ENCODE results near the gene CAPN8.
"Not testable (repeated sequence)": the region's sequence is repeated elsewhere in the genome, so short reads cannot be mapped to it uniquely, and the experiment has no call there.

The CAPN8 gene

DNA sequence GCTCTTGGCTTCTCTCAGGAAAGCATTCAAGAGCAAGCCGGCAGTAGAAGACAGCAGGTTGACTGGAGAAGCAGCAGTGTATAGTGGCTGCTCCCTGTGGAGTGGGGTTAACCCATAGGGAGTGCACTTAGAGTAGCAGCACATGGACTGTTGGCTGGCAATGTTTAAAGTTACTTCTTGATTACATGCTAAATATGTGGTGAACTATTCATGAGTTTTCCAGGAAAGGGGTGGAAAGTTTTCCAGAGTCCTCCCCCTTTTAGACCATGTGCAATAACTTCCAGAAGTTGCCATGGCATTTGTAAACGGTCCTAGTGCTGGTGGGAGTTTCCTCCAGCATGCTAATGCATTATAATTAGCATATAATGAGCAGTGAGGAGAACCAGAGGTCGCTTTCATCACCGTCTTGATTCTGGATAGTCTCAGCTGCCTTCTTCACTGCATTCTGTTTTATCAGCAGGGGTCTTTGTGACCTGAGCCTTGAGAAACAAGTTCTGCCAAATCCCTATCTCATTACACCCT, 140.5 kb downstream of the CAPN8 start:
- no peaks in the 10 kb centered on the region for H3K9me2 ChIP-seq (replicated peaks; ENCODE audit: control insufficient read depth, low read length)
- no peaks in the 10 kb centered on the region for H3K79me2 ChIP-seq (ENCODE audit: control insufficient read depth, low read length)
- H3K4me2 ChIP-seq (ENCODE audit: low read length), result no peak overlapping the region
- H3K27ac ChIP-seq (ENCODE audit: low read depth, low read length), result no peak overlapping the region
- no peak for TF ChIP-seq EZH2phosphoT487 (IDR thresholded peaks at IDR 0.05; ENCODE audit: borderline replicate concordance, low read length)
- TF ChIP-seq, protein P1, sequence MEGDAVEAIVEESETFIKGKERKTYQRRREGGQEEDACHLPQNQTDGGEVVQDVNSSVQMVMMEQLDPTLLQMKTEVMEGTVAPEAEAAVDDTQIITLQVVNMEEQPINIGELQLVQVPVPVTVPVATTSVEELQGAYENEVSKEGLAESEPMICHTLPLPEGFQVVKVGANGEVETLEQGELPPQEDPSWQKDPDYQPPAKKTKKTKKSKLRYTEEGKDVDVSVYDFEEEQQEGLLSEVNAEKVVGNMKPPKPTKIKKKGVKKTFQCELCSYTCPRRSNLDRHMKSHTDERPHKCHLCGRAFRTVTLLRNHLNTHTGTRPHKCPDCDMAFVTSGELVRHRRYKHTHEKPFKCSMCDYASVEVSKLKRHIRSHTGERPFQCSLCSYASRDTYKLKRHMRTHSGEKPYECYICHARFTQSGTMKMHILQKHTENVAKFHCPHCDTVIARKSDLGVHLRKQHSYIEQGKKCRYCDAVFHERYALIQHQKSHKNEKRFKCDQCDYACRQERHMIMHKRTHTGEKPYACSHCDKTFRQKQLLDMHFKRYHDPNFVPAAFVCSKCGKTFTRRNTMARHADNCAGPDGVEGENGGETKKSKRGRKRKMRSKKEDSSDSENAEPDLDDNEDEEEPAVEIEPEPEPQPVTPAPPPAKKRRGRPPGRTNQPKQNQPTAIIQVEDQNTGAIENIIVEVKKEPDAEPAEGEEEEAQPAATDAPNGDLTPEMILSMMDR (IDR thresholded peaks at IDR 0.05; ENCODE audit: low read depth, low read length, poor library complexity, severe bottlenecking), result no peak
- H3K9me3 ChIP-seq (ENCODE audit: control insufficient read depth, insufficient read depth, low read length), result no peaks in the 10 kb centered on the region
- no peaks in the 10 kb centered on the region for H3K27me3 ChIP-seq (ENCODE audit: control insufficient read depth, low read length)
- H3K36me3 ChIP-seq (ENCODE audit: control insufficient read depth, low read length), result no peaks in the 10 kb centered on the region
- no peaks in the 10 kb centered on the region for H3K4me1 ChIP-seq (ENCODE audit: control insufficient read depth, low read length)
- no peak overlapping the region for H3K4me3 ChIP-seq (ENCODE audit: low read length)
- H4K20me1 ChIP-seq (ENCODE audit: control insufficient read depth, insufficient read depth, low read depth, low read length), result no peaks in the 10 kb centered on the region
- H3F3A ChIP-seq (ENCODE audit: control insufficient read depth, insufficient read depth), result no peaks in the 10 kb centered on the region

DNA sequence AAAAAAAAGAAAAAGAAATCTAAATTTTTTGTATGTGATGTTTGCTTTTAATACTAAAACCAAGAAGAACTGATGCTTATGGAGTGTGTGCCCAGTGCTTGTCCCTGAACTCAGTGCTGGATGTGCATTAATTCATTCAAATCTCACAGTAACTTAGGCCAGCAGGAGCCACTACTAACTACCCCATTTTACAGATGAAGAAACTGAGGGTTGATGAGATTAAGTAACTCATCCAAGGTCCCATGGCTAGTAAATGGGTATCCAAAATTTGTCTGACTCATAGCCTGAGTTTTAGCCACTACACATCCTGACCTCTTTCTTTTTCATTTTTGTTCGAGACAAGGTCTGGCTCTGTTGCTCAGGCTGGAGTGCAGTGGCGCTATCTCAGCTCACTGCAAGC, 144.4 kb downstream of the CAPN8 start:
- H3K27me3 ChIP-seq (ENCODE audit: control insufficient read depth, low read length), result no peaks in the 10 kb centered on the region
- H3K36me3 ChIP-seq (ENCODE audit: control insufficient read depth, low read length), result no peaks in the 10 kb centered on the region
- no peak overlapping the region for H3K4me2 ChIP-seq (ENCODE audit: low read length)
- H4K20me1 ChIP-seq (ENCODE audit: control insufficient read depth, insufficient read depth, low read depth, low read length), result no peaks in the 10 kb centered on the region
- H3K27ac ChIP-seq (ENCODE audit: low read depth, low read length), result no peak overlapping the region
- no peaks in the 10 kb centered on the region for H3F3A ChIP-seq (ENCODE audit: control insufficient read depth, insufficient read depth)
- TF ChIP-seq EZH2phosphoT487 (IDR thresholded peaks at IDR 0.05; ENCODE audit: borderline replicate concordance, low read length), result no peak
- no peaks in the 10 kb centered on the region for H3K79me2 ChIP-seq (ENCODE audit: control insufficient read depth, low read length)
- H3K4me3 ChIP-seq (ENCODE audit: low read length), result no peak overlapping the region
- no peaks in the 10 kb centered on the region for H3K9me3 ChIP-seq (ENCODE audit: control insufficient read depth, insufficient read depth, low read length)
- no peaks in the 10 kb centered on the region for H3K9me2 ChIP-seq (replicated peaks; ENCODE audit: control insufficient read depth, low read length)
- no peaks in the 10 kb centered on the region for H3K4me1 ChIP-seq (ENCODE audit: control insufficient read depth, low read length)

DNA sequence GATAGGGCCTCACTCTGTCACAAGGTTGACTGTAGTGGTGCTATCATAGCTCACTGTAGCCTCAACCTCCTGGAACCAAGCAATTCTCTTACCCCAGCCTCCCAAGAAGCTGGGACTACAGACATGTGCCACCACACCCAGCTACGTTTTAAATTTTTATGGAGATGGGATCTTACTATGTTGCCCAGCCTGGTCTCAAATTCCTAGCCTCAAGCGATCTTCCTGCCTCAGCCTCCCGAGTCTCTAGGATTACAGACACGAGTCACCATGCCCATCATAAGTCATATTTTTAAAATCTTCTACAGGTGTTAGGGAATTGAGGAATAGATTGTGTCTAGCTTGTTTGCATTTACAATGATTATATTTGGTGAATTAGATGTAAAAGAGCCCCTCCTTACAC, 145.3 kb downstream of the CAPN8 start:
- H3K27me3 ChIP-seq (ENCODE audit: control insufficient read depth, low read length), result no peaks in the 10 kb centered on the region
- no peaks in the 10 kb centered on the region for H4K20me1 ChIP-seq (ENCODE audit: control insufficient read depth, insufficient read depth, low read depth, low read length)
- H3K9me2 ChIP-seq (replicated peaks; ENCODE audit: control insufficient read depth, low read length), result no peaks in the 10 kb centered on the region
- H3K4me3 ChIP-seq (ENCODE audit: low read length), result no peak overlapping the region
- no peak overlapping the region for H3K4me2 ChIP-seq (ENCODE audit: low read length)
- H3K27ac ChIP-seq (ENCODE audit: low read depth, low read length), result no peak overlapping the region
- no peaks in the 10 kb centered on the region for H3K9me3 ChIP-seq (ENCODE audit: control insufficient read depth, insufficient read depth, low read length)
- no peaks in the 10 kb centered on the region for H3K36me3 ChIP-seq (ENCODE audit: control insufficient read depth, low read length)
- H3K4me1 ChIP-seq (ENCODE audit: control insufficient read depth, low read length), result no peaks in the 10 kb centered on the region
- TF ChIP-seq, protein P1 (IDR thresholded peaks at IDR 0.05; ENCODE audit: low read depth, low read length, poor library complexity, severe bottlenecking), result no peak
- TF ChIP-seq EZH2phosphoT487 (IDR thresholded peaks at IDR 0.05; ENCODE audit: borderline replicate concordance, low read length), result no peak
- H3K79me2 ChIP-seq (ENCODE audit: control insufficient read depth, low read length), result no peaks in the 10 kb centered on the region
- no peaks in the 10 kb centered on the region for H3F3A ChIP-seq (ENCODE audit: control insufficient read depth, insufficient read depth)

DNA sequence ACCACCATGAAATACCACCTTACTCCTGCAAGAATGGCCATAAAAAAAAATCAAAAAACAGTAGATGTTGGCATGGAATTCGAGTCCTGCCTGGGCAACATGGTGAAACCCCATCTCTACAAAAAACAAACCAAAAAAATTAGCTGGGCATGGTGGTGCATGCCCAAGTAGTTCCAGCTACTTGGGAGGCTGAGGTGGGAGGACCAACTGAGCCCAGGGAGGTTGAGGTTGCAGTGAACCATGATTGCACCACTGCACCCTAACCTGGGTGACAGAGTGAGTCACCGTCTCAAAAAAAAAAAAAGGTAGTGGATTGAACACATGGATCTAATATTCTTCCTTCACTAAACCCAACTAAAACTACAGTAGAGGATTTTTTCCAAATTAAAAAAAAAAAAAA, 146.4 kb downstream of the CAPN8 start:
- Histone ChIP-seq H3K4me2 (ENCODE audit: low read length) (no peak overlapping the region), H3K36me3 (ENCODE audit: control insufficient read depth, low read length) (no peaks in the 10 kb centered on the region), H4K20me1 (ENCODE audit: control insufficient read depth, insufficient read depth, low read depth, low read length) (no peaks in the 10 kb centered on the region), H3K9me2 (replicated peaks; ENCODE audit: control insufficient read depth, low read length) (no peaks in the 10 kb centered on the region), H3K27me3 (ENCODE audit: control insufficient read depth, low read length) (no peaks in the 10 kb centered on the region), H3K4me1 (ENCODE audit: control insufficient read depth, low read length) (no peaks in the 10 kb centered on the region), H3K79me2 (ENCODE audit: control insufficient read depth, low read length) (no peaks in the 10 kb centered on the region), H3F3A (ENCODE audit: control insufficient read depth, insufficient read depth) (no peaks in the 10 kb centered on the region), H3K9me3 (ENCODE audit: control insufficient read depth, insufficient read depth, low read length) (no peaks in the 10 kb centered on the region), H3K4me3 (ENCODE audit: low read length) (no peak overlapping the region), H3K27ac (ENCODE audit: low read depth, low read length) (no peak overlapping the region)
- TF ChIP-seq, protein P1 (IDR thresholded peaks at IDR 0.05; ENCODE audit: low read depth, low read length, poor library complexity, severe bottlenecking), result no peak
- no peak for TF ChIP-seq EZH2phosphoT487 (IDR thresholded peaks at IDR 0.05; ENCODE audit: borderline replicate concordance, low read length)

DNA sequence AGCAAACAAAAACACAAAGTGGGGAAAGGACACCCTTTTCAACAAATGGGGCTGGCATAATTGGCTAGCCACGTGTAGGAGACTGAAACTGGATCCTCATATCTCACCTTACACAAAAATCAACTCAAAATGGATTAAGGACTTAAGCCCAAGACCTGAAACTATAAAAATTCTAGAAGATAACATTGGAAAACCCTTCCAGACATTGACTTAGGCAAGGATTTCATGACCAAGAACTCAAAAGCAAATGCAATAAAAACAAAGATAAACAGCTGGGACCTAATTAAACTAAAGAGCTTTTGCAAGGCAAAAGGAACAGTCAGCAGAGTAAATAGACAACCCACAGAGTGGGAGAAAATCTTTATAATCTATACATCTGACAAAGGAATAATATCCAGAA, 146.9 kb downstream of the CAPN8 start:
- H3K36me3 ChIP-seq (ENCODE audit: control insufficient read depth, low read length); H3K4me3 ChIP-seq (ENCODE audit: low read length); H3K27ac ChIP-seq (ENCODE audit: low read depth, low read length); H3K4me2 ChIP-seq (ENCODE audit: low read length); H3K9me2 ChIP-seq (replicated peaks; ENCODE audit: control insufficient read depth, low read length); H4K20me1 ChIP-seq (ENCODE audit: control insufficient read depth, insufficient read depth, low read depth, low read length); H3K4me1 ChIP-seq (ENCODE audit: control insufficient read depth, low read length); H3K27me3 ChIP-seq (ENCODE audit: control insufficient read depth, low read length); H3K9me3 ChIP-seq (ENCODE audit: control insufficient read depth, insufficient read depth, low read length); H3K79me2 ChIP-seq (ENCODE audit: control insufficient read depth, low read length); H3F3A ChIP-seq (ENCODE audit: control insufficient read depth, insufficient read depth): not testable (repeated sequence)
